ENCODE data around the gene HPCAL4. TPM values are rescaled to one million over a fixed set of nuclear protein-coding genes. Genes with fewer than 3 reads are reported as not detected.

The HPCAL4 gene
- total RNA-seq = 0.06 and 0.07 TPM in 2 replicates

DNA sequence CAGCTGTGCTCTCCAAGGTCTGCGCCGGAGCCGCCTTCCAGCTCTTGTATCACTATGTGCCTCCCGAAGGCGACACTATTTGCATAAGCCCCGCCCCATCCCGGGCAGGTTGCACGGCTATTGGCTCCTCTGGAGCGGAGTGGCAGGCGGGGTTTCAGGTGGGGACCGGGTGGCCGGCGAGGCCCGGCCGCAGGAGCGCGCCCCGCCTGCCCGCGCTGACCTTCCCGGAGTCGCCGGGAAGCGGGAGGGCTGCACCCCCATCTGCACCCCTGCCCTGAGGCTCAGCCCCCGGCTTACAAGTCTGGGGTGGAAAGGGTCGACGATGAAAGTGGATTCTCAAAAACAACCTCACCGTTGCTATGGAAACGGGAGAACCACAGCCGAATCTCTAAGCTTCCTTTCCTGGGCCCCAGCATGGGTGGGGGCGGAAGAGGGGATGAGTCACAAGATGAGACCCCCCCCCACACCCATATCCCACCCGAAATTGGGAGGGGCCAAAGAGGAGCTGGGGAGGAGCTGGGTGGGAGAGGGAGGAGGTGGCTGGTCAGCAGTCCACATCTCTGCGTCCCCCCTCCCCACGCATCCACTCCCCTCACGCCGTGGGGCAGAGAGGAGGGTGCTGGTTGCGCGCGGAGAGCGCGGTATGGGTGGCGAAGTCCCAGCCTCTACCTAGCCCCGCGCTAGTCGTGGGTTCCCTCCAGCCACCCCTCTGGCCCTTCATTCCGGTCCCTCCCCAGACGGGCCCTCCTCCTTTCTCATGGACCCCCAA, at the start of gene HPCAL4:
Gene HPCAL4, minus strand, starts transcription at position 51 of the 769 bp plus-strand sequence. CDS start 6,830 bp downstream, outside the sequence.
- peak within 1 kb of the TSS; percentile 37 for H3K4me3 ChIP-seq (ENCODE audit: low read depth, low read length)
- DNase-seq (ENCODE audit: low read depth) = no peak

DNA sequence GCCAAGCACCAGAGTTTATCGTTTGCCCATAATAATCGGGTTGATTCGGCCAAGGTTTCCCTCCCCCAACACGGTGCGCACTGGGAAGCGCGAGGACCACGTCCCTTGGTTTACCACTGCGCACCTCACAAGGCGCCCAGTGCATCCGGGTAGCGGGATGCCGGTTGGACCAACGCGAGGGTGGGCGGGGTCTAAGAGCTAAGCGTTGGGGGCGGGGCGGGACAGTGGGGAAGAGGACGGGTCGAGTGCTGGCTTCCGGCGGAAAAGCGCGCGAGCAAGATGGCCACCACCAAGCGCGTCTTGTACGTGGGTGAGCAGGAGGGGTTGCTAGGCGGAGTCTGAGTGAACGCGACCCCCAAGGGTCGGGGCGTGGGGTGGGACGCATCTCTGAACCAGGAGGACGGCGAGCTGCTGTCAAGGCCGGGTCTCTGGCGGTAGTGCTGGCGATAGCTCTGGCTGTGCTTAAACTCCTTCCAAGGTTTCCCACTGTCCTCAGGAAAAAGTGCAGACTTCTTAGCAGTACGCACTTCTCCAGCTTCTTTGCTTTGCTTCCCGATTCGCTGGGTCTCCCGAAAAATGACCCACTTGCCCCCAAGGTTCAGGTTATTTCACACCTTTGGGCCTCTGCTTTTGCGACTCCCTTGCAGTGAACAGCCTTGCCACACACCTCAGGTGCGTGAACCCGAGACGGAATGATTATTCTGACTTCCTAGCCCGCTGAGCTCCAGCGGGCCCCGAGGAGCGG, 47.6 kb upstream of the HPCAL4 start, which contains the start of gene PPIE:
Gene PPIE, plus strand, starts transcription at position 261 of the 745 bp plus-strand sequence. Its CDS starts 19 bp downstream, at position 280.
- peak; percentile 20 for DNase-seq (ENCODE audit: low read depth)
- TF ChIP-seq, protein P1, sequence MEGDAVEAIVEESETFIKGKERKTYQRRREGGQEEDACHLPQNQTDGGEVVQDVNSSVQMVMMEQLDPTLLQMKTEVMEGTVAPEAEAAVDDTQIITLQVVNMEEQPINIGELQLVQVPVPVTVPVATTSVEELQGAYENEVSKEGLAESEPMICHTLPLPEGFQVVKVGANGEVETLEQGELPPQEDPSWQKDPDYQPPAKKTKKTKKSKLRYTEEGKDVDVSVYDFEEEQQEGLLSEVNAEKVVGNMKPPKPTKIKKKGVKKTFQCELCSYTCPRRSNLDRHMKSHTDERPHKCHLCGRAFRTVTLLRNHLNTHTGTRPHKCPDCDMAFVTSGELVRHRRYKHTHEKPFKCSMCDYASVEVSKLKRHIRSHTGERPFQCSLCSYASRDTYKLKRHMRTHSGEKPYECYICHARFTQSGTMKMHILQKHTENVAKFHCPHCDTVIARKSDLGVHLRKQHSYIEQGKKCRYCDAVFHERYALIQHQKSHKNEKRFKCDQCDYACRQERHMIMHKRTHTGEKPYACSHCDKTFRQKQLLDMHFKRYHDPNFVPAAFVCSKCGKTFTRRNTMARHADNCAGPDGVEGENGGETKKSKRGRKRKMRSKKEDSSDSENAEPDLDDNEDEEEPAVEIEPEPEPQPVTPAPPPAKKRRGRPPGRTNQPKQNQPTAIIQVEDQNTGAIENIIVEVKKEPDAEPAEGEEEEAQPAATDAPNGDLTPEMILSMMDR (conservative IDR thresholded peaks at IDR 0.05; ENCODE audit: low read depth, low read length) = no peak

More for the DNA sequence above, at the start of gene HPCAL4:
- TF ChIP-seq, protein P1 (conservative IDR thresholded peaks at IDR 0.05; ENCODE audit: low read depth, low read length) = no peak

DNA sequence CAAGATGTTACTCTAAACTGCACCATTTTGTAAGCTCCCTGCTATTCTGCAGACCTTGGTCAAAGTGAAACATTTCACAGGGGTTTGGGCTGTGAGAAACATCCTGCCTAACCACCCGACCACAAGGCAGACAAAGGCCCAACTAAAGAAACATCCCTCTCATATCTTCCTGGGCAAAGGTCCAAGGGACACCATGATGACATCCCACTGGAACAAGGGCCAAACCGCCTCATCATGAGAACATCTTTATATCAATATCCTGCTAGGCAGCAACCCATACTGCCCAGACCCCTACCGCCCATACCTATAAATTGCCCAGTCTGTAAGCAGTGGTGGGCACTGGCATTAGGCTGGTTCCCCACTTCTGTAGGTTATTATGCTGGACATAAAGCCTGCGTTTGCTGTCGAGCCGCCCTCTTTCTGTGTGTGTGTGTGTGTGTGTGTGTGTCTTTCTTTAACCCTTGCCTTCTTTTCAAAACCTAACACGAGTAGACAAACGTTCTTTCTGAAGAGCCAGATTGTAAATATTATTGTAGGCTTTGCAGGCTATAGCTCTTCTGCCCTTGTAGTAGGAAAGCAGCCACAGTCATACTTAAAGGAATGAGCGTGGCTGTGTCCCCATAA, 46.4 kb upstream of the HPCAL4 start:
- no peak for DNase-seq (ENCODE audit: low read depth)
- TF ChIP-seq, protein P1 (conservative IDR thresholded peaks at IDR 0.05; ENCODE audit: low read depth, low read length) = no peak
- no peak overlapping the region for H3K4me3 ChIP-seq (ENCODE audit: low read depth, low read length)

More for the DNA sequence above, 47.6 kb upstream of the HPCAL4 start, which contains the start of gene PPIE:
- H3K4me3 ChIP-seq (ENCODE audit: low read depth, low read length) = peak within 1 kb of the TSS; percentile 88

DNA sequence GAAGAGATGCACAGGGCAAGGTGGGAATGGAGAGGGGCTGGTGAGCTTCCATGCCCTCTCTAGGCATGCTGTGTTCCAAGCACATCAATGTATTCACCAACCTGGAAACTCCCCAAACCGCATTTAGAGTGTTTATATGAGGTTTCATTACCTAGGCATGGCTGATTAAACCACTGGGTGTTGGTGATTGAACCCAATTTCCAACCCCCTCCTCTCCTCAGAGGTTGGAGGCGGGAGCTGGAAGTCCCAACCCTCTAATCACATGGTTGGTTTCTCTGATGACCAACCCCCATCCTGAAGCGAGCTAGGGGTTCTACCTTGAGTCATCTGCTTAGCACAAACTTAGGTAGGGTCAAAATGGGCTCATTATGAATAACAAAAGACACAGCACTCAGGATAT, 44.5 kb upstream of the HPCAL4 start:
- no peak overlapping the region for H3K4me3 ChIP-seq (ENCODE audit: low read depth, low read length)
- TF ChIP-seq, protein P1 (conservative IDR thresholded peaks at IDR 0.05; ENCODE audit: low read depth, low read length) = no peak
- no peak for DNase-seq (ENCODE audit: low read depth)

DNA sequence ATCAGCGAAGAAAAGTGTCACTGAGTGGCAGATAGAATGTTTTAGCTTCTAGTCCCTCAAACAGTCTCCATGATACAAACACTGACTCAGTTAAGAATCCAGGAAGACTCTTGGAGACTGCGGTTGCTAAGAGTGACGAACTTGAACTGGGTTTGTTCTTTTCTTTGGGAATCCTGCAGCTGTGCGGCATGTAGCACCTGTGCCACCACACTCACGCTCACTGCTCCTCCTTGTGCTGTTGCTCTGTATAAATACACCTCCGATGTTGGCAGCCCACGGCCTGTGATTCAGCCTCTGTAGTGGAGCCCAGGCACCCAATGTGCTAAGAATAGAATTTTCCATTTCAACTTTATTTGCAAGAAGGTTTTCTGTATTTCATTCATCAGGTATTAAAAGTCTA, 41.9 kb upstream of the HPCAL4 start:
- H3K4me3 ChIP-seq (ENCODE audit: low read depth, low read length) = no peak overlapping the region
- DNase-seq (ENCODE audit: low read depth) = no peak
- TF ChIP-seq, protein P1 (conservative IDR thresholded peaks at IDR 0.05; ENCODE audit: low read depth, low read length) = no peak

DNA sequence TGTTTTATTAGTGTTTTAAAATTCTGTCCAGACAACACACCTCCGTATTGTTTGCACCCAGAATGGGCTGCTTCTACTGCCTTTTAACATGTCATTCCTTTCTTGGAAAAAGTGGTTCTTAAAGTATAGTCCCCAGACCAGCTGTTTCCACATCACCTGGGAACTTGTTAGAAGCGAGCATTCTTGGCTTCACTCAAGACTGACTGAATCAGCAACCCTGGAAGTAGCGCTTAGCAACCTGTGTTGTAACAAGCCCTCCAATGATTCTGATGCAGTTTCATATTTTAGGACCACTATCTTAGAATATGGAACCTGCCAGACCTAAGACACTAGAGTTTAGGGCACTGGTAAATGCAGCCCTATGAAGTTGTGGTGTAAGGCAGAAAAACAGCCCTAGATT, 41.5 kb upstream of the HPCAL4 start:
- TF ChIP-seq, protein P1 (conservative IDR thresholded peaks at IDR 0.05; ENCODE audit: low read depth, low read length) = no peak
- no peak overlapping the region for H3K4me3 ChIP-seq (ENCODE audit: low read depth, low read length)
- DNase-seq (ENCODE audit: low read depth) = no peak
